ENCODE measurements around the gene ASB9.
"Not testable (repeated sequence)": the region's sequence is repeated elsewhere in the genome, so short reads cannot be mapped to it uniquely, and the experiment has no call there.

The ASB9 gene

GRCh38 chrX:15269618-15270521 is at the start of gene ASB9:
Gene ASB9, minus strand, starts transcription at chrX:15270083. Its CDS starts 209 bp downstream, at chrX:15269874.
- peak; percentile 40 for DNase-seq

- no peak for DNase-seq
These were observed 49.2 kb upstream of the ASB9 start for GRCh38 chrX:15319075-15319474.

- DNase-seq: no peak
These were observed 45.6 kb upstream of the ASB9 start, which contains the start of gene ASB11 for GRCh38 chrX:15315509-15315908. Gene ASB11, minus strand, starts transcription at chrX:15315640. Its CDS starts 35 bp downstream, at chrX:15315605.

GRCh38 chrX:15314472-15314871 is 44.6 kb upstream of the ASB9 start:
- DNase-seq: no peak

GRCh38 chrX:15311119-15311518 is 41.2 kb upstream of the ASB9 start:
- DNase-seq: no peak

GRCh38 chrX:15310117-15310516 is 40.2 kb upstream of the ASB9 start:
- peak; percentile 71 for DNase-seq

GRCh38 chrX:15305899-15306298 is 36.0 kb upstream of the ASB9 start:
- not testable (repeated sequence) for DNase-seq

GRCh38 chrX:15301924-15302323 is 32.0 kb upstream of the ASB9 start:
- DNase-seq: no peak

- no peak for DNase-seq
These were observed 30.3 kb upstream of the ASB9 start for GRCh38 chrX:15299941-15300851.

GRCh38 chrX:15298780-15299179 is 28.9 kb upstream of the ASB9 start:
- no peak for DNase-seq

GRCh38 chrX:15298201-15298600 is 28.3 kb upstream of the ASB9 start:
- DNase-seq: no peak

- no peak for DNase-seq
These were observed 23.6 kb upstream of the ASB9 start for GRCh38 chrX:15293451-15293850.

GRCh38 chrX:15292861-15293260 is 23.0 kb upstream of the ASB9 start:
- no peak for DNase-seq

GRCh38 chrX:15277604-15278003 is 7.7 kb upstream of the ASB9 start:
- DNase-seq: no peak

- DNase-seq: no peak
These were observed 5.1 kb upstream of the ASB9 start for GRCh38 chrX:15274946-15275345.

GRCh38 chrX:15273275-15273674 is 3.4 kb upstream of the ASB9 start:
- DNase-seq: not testable (repeated sequence)

GRCh38 chrX:15271757-15272156 is 1.9 kb upstream of the ASB9 start:
- DNase-seq: no peak

GRCh38 chrX:15269120-15269519 is 763 bp downstream of the ASB9 start:
- DNase-seq: peak; percentile 40

GRCh38 chrX:15254852-15255251 is 15.0 kb downstream of the ASB9 start:
- DNase-seq: no peak

- no peak for DNase-seq
These were observed 24.0 kb downstream of the ASB9 start for GRCh38 chrX:15245896-15246295.

- no peak for DNase-seq
These were observed 25.5 kb downstream of the ASB9 start for GRCh38 chrX:15244421-15244820.

- peak; percentile 19 for DNase-seq
These were observed 26.9 kb downstream of the ASB9 start for GRCh38 chrX:15242899-15243555.

- DNase-seq: no peak
These were observed 28.6 kb downstream of the ASB9 start for GRCh38 chrX:15241301-15241700.
